GM18868 (cell line): ENCODE measurements around the gene FKBP10.
"Not testable (repeated sequence)": the region's sequence is repeated elsewhere in the genome, so short reads cannot be mapped to it uniquely, and the experiment has no call there.

ENCODE experiments used
- ATAC-seq: cut with Tn5 transposase; IDR thresholded peaks from one replicate; pipeline ENCODE4 v1.9.1; 2021; ENCODE audit warnings: mild to moderate bottlenecking, moderate library complexity; ENCODE audit not compliant: unreplicated experiment

The FKBP10 gene

DNA sequence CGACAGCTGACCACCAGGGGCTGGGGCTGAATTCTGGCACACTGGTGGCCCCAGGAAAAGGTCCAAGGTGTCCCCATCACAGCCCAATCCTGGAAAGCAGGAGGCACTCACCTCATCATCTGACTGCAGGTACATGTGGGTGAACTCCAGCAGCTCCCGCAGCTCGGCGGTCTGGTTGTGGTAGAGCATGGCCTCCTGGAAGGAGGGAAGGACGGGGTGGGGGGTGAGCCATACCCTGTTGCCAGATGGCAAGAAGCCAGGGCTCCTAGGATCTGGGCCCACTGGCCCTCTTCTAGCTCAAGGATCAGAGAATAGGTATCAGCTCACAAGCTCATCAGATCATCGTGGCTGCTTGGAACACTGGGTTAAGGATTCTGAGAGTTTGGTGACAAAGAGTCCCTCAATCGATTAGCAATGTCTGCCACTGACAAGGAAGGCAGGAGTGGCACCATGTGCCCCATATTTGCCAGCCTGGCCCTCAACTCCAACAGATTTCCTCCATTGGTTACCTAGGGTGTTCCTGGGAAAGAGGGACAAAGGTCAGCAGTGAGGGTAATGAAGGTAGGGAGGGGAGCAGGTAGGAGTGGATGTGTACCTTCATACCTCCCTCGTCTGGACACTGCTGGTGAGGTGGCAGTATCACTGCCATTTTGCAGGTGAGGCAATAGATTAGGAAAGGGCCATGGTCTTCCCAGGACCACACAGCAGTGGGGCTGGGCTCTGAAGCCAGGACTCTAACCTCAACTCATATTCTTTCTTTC, 5.9 kb upstream of the FKBP10 start:
- ATAC-seq: no peak

DNA sequence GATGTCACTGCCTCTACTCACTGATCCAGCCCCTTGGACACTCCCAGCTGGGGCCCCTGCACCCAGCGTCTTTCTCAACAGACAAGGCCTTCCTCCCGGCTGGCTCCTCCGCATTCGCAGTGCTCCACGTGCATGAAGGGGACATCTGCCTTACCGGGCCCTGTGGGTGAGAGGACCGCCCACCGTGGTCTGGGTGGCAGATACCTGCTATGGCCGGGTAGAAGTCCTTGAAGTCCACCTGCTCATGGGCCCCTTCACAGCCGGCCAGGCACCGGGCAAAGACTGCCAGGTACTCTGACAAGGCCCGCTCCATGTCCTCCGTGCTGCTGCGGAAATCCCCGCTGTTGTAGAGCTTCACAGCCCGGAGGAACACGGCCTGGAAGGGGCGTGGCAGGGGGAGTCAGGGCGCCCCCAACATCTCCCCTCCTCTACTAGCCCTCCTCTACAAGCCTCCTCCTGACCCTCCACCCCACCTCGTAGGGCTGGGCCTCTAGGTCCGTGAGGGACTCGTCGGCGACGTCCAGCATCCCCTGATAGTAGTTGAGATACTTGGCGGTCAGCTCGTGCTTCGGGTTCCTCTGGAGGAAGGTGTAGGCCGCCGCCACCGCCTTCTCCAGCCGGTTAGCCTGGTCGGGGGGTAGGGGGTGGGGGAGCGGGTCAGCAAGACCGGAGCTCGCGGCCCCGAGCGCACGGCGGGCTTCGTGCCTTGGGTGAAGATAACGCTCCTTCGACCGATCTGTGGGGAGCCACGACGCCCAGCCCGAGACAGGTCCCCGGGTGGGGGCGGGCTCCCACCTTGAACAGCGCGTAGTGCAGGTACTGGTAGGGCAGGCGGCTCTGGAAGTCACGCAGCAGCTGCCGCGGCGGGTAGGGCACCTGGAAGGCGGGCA, 1.9 kb upstream of the FKBP10 start:
- ATAC-seq: no peak

DNA sequence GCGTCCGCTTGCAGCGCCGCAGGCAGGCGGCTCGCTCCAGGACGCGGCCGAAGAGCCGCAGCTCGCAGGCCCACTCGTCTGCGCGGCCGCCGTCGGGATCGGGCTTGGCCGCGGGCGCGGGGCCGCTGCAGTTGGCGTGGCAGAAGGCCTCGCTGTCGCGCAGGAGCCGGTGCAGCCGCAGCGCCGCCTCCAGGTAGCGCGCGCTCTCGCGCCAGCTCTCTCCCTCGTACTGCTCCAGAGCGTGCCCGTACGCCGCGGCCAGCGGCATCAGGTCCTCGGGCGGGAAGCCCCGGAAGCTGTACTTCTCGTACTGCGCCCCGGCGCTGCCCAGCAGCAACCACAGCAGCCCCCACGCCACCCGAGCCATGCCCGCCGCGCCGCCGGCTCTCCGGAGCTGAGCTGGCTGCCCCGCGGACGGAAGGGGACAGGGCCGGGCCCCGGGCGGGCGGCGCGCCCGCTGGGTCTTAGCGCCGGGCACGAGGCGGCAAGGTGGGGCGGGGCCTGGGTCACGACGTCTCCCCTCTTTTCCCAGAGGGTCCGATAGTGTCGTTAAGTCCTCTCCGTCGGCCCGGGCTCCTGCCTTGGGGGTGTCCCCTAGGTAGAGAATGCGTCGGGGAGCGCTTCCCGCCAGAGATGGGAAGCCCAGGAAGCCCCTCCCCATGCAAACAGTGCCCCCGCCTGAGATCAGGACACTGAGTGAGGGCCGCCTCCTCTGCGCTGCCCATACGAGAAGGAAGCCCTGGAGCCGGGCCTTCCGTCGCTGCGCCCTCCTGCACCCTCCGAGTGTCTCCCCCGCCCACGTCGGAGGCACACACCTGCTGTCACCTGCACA, 1.0 kb upstream of the FKBP10 start, which contains the start of gene P3H4:
Gene P3H4 (minus strand): TSS at position 401 of the 832 bp plus-strand sequence. CDS start 34 bp downstream, at position 367.
- ATAC-seq: peak; percentile 67

DNA sequence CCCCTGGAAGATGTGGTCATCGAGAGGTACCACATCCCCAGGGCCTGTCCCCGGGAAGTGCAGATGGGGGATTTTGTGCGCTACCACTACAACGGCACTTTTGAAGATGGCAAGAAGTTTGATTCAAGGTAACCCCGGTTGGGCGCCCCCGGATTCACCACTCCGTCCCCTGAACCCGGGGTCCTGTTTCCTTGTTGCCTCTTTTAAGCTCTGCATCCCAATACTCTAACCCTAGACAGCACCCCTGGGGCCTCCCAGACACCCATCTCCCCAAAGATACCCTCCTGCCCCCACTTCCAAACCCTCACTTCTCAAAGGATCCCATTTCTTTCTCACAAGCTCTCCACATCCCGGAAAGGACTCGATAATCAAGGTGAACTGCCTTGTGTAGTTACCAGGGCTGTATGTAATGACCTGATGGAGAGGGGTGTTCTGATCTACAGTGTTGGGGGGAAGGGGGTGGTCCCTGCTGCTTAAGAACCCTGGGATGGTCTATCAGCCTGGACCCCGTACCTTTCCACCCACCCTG, 412 bp downstream of the FKBP10 start:
- ATAC-seq: no peak

DNA sequence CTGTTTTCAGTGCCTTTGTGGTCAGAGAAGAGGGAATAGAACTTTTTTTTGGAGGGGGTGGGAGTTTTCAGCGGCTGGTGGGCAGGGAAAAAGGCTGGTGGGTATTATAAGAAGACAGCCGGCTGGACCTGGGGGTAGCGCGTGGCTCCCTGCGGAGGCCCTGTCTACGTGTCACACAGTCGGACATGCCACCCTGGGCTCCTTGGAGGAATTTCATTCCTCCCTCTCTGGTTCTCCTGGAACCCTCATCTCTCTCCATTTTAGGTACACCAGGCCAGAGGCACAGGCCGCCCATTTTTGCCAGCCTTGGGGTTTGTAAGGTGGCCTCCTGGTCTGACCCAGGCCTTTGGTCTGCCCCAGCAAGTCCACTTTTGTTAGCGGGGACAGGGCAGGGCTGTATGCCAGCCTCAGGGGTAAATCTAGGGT, 908 bp downstream of the FKBP10 start:
- ATAC-seq: no peak

DNA sequence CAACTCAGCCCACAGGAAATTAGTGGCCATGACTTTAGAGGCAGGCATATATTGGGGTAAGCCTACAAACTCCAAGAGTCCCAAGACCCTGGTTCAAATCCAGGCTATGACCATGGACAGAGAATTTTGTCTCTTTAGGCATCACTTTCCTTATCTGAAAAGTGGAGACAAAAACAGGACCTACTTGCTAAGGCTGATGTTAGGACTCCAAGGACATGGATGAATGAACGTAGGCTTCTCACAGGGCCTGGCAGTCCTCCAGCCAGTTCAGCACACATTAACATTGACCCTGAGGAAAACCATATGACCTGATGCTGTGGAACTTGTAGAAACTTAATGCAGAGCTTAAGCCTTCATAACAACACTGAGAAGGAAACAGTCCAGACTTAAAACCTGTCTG, 1.4 kb downstream of the FKBP10 start:
- no peak for ATAC-seq

DNA sequence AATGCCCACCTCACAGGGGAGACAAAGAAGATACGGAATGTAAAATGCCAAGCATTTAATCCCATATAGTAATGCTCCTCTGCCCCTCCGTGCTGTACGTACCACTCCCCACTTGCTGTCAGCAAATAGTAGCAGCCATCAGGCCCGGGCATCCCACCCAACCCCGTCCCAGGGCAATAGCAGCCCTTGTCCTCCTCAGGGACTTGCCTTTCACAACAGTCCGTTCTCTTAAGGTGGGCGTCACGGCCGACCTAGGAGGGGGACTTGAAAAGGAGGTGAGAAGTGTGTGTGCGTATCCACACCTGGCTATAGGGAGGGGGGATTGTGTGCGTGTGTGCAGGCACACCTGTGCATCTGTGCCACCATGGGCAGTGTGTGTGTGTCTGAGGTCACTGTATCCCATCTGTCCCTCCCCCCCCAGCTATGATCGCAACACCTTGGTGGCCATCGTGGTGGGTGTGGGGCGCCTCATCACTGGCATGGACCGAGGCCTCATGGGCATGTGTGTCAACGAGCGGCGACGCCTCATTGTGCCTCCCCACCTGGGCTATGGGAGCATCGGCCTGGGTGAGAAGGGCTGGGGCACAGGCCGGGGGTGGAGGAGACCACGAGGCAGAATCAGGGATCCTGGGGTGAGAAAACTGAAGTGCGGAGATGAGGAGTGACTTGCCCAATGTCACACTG, 4.0 kb downstream of the FKBP10 start:
- ATAC-seq: no peak

DNA sequence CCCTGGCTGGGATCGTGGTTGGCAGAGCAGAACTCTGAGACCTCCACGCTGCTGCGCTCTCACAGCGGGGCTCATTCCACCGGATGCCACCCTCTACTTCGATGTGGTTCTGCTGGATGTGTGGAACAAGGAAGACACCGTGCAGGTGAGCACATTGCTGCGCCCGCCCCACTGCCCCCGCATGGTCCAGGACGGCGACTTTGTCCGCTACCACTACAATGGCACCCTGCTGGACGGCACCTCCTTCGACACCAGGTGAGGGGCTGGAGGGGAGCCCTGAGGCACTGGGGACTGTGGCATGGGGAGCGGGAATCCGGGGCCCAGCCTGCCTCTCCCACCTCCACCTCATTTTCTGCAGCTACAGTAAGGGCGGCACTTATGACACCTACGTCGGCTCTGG, 5.2 kb downstream of the FKBP10 start:
- ATAC-seq: no peak

DNA sequence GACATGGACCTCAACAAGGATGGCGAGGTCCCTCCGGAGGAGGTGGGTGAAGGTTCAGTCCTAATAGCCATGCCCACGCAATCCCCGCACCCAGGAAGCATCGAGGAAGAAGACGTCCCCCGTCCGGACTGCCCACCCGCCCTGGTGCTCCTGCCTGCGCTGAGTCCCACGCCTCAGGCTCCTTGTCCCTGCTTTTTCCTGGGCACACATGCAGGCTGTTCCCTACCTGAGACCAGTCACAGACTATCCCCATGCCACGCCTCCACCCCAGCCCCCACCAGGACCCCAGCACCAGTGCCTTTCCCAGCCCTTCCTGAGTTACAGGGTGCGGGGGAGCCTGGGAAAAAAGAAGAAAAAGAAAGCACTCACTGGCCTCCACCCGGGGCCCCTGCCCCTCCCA, 9.0 kb downstream of the FKBP10 start:
- no peak for ATAC-seq

DNA sequence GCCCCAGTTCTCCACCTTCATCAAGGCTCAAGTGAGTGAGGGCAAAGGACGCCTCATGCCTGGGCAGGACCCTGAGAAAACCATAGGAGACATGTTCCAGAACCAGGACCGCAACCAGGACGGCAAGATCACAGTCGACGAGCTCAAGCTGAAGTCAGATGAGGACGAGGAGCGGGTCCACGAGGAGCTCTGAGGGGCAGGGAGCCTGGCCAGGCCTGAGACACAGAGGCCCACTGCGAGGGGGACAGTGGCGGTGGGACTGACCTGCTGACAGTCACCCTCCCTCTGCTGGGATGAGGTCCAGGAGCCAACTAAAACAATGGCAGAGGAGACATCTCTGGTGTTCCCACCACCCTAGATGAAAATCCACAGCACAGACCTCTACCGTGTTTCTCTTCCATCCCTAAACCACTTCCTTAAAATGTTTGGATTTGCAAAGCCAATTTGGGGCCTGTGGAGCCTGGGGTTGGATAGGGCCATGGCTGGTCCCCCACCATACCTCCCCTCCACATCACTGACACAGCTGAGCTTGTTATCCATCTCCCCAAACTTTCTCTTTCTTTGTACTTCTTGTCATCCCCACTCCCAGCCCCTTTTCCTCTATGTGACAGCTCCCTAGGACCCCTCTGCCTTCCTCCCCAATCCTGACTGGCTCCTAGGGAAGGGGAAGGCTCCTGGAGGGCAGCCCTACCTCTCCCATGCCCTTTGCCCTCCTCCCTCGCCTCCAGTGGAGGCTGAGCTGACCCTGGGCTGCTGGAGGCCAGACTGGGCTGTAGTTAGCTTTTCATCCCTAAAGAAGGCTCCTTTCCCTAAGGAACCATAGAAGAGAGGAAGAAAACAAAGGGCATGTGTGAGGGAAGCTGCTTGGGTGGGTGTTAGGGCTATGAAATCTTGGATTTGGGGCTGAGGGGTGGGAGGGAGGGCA, 9.7 kb downstream of the FKBP10 start:
- ATAC-seq: no peak

DNA sequence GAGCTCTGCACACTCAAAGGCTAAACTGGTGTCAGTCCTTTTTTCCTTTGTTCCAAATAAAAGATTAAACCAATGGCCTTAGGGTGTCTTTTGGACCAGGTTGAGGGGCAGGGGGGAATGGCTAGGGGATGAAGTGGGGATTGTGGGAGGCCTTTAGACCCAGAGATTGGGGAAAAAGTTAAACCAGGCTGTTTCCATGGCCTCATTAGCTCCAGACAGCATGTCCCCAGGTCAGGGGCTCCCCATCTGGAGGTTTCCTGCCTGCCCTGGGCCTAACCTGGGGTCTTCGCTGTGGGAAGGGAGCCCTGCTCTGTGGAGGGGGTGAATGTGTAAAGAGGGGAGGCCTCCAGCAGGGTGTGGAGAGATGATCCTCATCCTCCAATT, 10.3 kb downstream of the FKBP10 start:
- ATAC-seq: no peak

DNA sequence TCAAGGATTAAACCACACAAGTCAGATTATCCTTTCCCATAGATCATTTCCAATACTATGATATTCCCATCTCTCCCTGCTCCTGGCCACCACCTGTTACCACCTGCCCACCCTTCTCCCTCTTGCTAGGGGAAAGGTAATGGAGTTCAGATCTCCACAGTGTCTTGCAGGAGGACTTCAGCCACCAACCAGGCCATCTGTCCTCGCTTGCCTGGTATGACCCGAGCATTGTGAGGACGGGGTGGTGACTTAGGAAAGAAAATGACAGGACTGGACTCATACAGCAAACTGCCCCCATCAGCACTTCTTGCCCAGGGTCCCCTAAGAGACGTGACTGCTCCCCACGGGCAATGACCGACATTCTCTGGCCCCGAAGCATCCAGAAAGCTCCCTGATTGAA, 10.8 kb downstream of the FKBP10 start:
- ATAC-seq: no peak

DNA sequence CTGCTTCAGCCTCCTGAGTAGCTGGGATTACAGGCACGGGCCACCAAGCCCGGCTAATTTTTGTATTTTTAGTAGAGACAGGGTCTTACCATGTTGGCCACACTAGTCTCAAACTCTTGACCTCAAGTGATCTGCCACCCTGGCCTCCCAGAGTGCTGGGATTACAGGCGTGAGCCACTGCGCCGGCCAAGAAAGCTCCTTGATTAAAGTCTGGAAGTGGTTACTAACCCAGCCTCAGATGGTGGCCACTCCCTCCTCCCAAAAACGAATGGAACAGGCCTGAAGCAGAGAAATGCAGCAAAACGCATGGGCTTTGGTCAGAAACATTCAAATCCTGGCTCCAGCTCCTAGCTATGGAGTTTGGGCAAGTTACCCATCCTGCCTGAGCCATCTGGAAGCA, 11.3 kb downstream of the FKBP10 start:
- no peak for ATAC-seq

DNA sequence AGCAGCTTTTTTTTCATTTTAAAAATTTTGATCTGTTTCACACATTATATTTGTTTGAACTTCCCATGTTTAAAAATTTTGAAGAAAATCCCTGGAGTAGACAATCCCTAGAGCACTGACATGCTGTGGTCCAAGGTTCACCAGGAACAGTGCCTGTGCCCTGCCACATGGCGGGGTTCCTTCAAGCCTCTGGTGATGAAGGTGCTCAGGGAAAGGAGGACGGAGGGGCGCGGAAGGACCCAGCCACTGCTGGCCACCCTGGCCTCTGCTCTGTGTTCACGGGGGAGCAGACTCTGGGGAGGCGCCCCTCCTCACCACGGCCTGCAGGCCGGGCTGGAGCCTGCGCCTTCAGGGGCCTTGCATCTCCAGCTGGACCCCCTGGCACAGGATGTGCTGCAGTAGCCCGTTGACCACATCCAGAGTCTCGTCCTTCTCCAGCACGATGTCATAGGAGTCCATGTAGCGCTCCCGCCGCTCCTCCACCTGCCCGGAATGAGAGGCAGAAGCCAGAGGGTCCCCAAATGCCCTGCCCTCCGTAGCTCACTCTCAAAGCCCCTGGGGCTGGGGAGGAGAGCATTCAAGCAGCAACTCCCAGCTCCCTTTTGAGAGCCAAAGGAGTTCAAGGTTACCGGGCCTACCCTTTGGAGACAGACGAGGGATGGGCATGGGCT, 12.5 kb downstream of the FKBP10 start:
- ATAC-seq: no peak

DNA sequence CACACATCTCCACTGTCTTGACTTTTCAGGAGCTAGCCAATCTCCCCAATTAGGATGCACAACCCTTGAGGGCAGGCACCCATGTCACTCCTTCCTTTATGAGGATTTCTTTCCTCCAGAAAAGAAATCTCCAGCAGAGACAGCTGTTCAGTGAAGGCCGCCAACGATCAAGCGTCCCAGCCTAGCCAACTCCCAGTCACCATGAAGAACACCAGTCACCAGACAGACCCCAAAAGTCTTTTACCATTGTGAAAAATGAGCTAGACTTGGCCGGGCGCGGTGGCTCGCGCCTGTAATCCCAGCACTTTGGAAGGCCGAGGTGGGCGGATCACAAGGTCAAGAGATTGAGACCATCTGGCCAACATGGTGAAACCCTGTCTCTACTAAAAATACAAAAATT, 17.2 kb downstream of the FKBP10 start:
- not testable (repeated sequence) for ATAC-seq

DNA sequence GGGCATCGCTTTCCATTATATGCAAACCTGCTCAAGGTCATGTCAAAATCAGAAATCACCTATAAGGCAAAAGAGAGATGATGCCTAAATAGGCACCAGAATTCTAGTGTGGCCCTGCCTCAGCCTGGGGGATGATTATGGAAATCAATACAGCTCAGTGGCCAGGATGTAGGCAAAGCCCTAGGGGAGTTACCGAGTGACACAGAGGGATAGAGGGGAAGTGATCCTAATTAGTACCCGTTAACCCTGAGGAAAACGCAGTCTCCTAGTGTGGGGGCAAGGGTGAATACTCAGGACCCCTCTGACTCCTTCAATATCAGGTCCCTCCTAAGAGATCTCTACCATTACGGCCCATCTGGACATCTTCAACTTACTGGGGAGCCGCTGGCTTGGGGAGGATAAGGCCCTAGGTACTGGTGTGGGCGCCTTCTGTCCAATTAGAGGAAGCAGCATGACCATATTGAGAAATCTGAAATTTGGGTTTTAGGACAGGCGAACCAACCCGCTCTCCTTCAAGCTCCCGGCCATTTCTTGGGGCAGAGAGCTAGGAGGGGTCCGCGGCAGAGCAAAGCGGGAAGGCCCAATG, 22.5 kb downstream of the FKBP10 start:
- no peak for ATAC-seq

DNA sequence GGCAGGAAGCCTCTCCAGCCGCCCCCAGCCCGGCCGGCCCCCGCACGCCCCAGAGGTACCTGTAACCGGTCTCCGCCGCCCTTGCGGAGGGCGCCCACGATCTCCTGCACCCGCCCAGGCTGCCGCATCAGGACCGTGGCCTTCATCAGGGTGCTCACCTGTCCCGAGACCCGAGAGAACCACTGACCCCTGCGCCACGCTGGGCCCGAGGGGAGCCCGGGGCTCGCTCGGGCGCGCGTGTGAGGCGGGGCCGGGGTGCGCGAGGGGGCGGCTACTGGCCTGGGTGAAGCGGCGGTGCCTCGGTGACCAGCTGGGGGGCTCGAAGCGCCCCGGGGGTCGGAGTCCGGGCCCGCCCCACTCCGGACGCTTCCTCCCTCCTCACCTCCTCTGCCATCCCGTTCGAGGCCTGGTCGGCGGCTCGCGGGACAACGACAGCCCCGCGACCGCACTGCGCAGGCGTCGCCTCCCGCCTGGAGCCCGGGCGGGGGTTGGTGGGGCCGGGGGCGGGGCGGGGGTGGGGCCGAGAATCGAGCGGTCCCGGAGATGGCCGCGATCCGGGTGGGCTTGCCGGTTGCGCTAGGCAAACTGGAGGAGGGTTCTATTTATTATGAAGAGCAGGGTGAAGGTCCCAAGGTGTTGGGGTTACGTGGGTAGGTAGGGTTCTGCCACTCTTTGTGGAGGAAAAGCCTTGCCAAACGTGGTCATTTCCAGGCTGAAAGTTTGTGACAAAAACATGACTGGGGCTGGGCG, 23.2 kb downstream of the FKBP10 start, which contains the start of gene NT5C3B:
Gene NT5C3B (minus strand): TSS at position 433 of the 750 bp plus-strand sequence. CDS start 39 bp downstream, at position 394.
- peak; percentile 45 for ATAC-seq
